Measurements from ENCODE around the gene ATP5F1C. TPM values are rescaled to one million over a fixed set of nuclear protein-coding genes. Genes with fewer than 3 reads are reported as not detected.

The ATP5F1C gene
- total RNA-seq, 1 donor from 2014 or later = 316 TPM

DNA sequence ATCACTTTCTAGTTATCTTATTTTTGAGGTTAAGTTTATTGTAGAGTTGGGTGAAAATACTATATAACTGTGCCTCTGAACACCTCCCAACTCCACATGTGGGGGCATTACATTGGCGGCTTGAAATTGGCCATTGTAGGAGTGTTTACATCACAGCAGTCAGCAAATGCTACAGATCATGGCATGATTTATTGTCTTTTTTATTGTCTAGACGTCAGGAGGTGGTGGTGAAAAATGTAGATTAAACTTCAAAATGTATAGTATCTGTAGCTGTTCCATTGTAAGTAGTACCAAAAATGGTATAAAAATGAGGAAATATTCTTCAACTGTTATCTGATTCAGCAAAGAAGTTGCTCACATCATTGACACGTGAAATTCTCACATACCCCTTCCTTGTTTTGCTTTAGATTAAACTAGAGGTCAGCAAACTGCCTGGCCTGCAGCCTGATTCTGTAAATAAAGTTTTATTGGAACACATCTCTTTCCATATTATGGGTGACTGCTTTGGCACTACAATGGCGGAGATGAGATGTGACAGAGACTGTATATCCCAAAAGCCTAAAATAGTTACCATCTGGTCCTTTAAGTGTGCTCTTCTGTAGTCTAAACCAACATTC lies 65.4 kb downstream of the ATP5F1C start:
- no peak for ATAC-seq

DNA sequence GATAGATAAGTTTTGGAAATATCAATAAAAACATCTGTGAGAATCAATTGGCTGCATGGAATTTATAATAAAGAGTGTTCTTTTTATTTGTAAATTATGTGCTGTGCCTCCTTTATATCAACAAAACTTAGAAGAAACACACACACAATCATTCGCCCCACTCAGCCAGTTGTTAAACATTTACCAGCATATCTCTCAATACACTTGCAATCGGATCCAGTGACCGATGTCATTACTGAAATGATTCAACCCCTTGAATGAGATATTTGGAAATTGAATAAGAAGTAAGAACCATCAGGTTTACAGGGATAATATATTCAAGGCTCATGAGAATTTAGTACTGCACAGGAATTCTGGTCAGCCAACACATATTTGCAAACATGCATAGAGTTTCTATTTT lies 65.9 kb downstream of the ATP5F1C start:
- ATAC-seq = no peak

DNA sequence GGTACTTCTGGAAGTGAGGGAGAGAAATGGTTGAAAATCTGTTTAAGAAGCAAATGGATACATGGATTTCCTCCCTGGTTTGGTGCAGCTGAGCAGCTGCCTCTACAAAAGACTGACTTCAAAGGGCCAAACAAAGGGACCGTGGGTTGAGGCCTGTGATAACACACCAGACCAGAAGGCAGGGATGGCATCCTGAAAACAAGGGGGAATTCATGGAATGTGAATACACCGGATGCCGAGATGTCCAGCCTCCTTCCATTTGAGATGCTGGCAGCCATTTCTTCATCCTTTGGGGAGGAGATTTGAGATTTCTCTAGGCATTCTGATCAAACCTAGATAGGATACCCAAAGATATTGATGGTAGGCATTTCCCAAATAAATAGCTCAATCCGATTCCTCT lies 67.2 kb downstream of the ATP5F1C start:
- ATAC-seq = no peak

DNA sequence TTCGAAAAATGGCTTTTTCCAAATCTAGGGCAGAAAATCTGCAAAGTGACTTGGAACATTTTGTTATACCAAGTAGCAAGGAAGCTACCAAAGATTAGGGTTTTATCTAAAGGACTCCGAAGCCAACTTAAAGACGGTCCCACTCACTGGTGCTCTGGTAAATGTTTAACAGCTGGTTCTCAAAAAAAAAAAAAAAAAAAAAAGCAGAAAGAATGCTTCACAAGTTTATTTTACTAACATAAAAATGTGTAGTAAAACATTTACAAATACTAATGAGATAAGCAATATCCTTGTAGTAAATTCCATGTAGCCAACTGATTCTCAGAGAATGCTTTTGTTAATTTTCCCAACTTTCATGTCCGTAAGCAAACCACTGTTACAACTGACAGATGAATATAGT lies 68.7 kb downstream of the ATP5F1C start:
- ATAC-seq = no peak

DNA sequence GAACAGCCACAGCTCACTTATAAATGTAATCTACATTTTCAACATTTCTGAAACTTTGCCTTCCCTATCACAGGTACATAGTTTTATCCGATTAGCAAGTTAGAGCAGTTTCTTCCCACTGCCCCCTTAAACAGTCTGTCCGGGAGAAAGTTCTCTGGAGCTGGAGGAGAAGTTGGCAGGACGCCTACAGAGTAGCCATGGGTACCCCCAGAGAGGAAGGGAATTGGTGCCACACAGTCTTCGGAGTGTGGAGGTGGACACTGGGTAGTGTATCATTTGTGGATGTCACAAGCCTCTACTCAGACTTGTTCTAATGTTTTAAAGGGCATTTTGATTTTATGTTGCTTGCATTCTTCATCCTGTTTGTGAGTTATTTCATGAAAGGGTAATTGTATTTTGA lies 69.3 kb downstream of the ATP5F1C start:
- ATAC-seq = no peak

Other genes with a start within 250 kb of the ATP5F1C start
- 2.3 TPM for gene ITIH5, start 121.2 kb upstream of the ATP5F1C start, total RNA-seq
- not detected for gene ITIH2, start 84.9 kb upstream of the ATP5F1C start, total RNA-seq
- 8.3 TPM for gene KIN, start 184 bp upstream of the ATP5F1C start, total RNA-seq
- gene TAF3, start 30.3 kb downstream of the ATP5F1C start, total RNA-seq = 3.3 TPM